Measurements from ENCODE around the gene ANAPC16.
"Not testable (repeated sequence)": the region's sequence is repeated elsewhere in the genome, so short reads cannot be mapped to it uniquely, and the experiment has no call there.

The ANAPC16 gene

GRCh38 chr10:72265990-72266865 is 50.4 kb downstream of the ANAPC16 start:
- Histone ChIP-seq H3K9me3 (ENCODE audit: insufficient read depth, low read length) (no peaks in the 10 kb centered on the region), H3K27me3 (ENCODE audit: low read length) (no peaks in the 10 kb centered on the region), H3K4me3 (ENCODE audit: insufficient read depth, low read length, poor library complexity, severe bottlenecking) (no peak overlapping the region), H3K9ac (ENCODE audit: low read length) (no peak overlapping the region), H3K36me3 (ENCODE audit: low read length) (no peaks in the 10 kb centered on the region), H3K4me2 (ENCODE audit: low read depth, low read length, poor library complexity, severe bottlenecking) (no peak overlapping the region), H3F3A (ENCODE audit: insufficient read depth) (peaks cover 12% of the 10 kb centered on the region), H2AFZ (ENCODE audit: low read depth, low read length, severe bottlenecking) (no peak overlapping the region), H3K9me2 (replicated peaks; ENCODE audit: insufficient read depth, low read length) (no peaks in the 10 kb centered on the region), H3K27ac (ENCODE audit: low read depth, low read length) (no peak overlapping the region), H3K79me2 (ENCODE audit: insufficient read depth, low read length) (no peaks in the 10 kb centered on the region), H4K20me1 (ENCODE audit: low read depth, low read length) (no peaks in the 10 kb centered on the region)
- no peak for TF ChIP-seq EZH2phosphoT487 (conservative IDR thresholded peaks at IDR 0.05; ENCODE audit: low read length)
- TF ChIP-seq CTCF (IDR thresholded peaks at IDR 0.05; ENCODE audit: insufficient read depth, low read length, poor library complexity, severe bottlenecking): no peak

GRCh38 chr10:72267381-72267780 is 51.6 kb downstream of the ANAPC16 start:
- H3F3A ChIP-seq (ENCODE audit: insufficient read depth): peaks cover 6% of the 10 kb centered on the region; the same call in 1 of the 2 replicates
- H3K9ac ChIP-seq (ENCODE audit: low read length): no peak overlapping the region
- no peaks in the 10 kb centered on the region for H3K9me3 ChIP-seq (ENCODE audit: insufficient read depth, low read length)

DNA sequence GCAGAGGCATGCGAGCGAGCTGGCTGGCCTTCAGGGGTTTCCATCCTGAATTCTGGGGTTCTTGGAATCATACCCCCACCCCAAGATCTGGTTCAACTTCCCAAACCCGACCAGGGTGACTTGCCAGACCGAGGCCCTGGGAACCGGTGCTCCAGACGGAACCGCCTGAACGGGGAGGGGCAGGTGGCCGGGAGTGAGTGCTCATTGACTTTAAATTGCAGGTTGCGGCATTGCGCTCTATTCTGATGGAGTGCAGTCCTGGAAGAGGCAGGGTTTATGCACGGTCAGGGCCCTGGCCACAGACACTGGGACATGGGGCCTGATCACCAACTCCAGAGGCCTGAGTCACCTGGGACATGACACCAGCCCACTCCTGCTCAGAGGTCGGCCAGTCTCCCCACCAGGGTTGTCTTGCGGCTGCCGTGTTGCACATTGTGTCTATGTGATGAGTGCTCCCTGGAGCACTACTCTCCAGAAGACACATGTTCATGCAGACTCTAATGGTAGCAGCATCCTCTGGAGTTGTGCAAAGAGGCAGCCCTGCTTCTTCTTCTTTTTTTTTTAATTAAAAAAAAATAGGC is 52.1 kb downstream of the ANAPC16 start:
- no peaks in the 10 kb centered on the region for H3K9me3 ChIP-seq (ENCODE audit: insufficient read depth, low read length)
- no peak overlapping the region for H2AFZ ChIP-seq (ENCODE audit: low read depth, low read length, severe bottlenecking)
- H3K27me3 ChIP-seq (ENCODE audit: low read length): no peaks in the 10 kb centered on the region
- H3K4me2 ChIP-seq (ENCODE audit: low read depth, low read length, poor library complexity, severe bottlenecking): no peak overlapping the region
- H3K4me3 ChIP-seq (ENCODE audit: insufficient read depth, low read length, poor library complexity, severe bottlenecking): no peak overlapping the region
- no peaks in the 10 kb centered on the region for H3K9me2 ChIP-seq (replicated peaks; ENCODE audit: insufficient read depth, low read length)
- no peaks in the 10 kb centered on the region for H3K79me2 ChIP-seq (ENCODE audit: insufficient read depth, low read length)
- no peak overlapping the region for H3K9ac ChIP-seq (ENCODE audit: low read length)
- no peak overlapping the region for H3K27ac ChIP-seq (ENCODE audit: low read depth, low read length)
- H3K36me3 ChIP-seq (ENCODE audit: low read length): no peaks in the 10 kb centered on the region
- no peaks in the 10 kb centered on the region for H4K20me1 ChIP-seq (ENCODE audit: low read depth, low read length)
- H3F3A ChIP-seq (ENCODE audit: insufficient read depth): peaks cover 6% of the 10 kb centered on the region; the same call in 1 of the 2 replicates
- TF ChIP-seq EZH2phosphoT487 (conservative IDR thresholded peaks at IDR 0.05; ENCODE audit: low read length) (no peak), CTCF (IDR thresholded peaks at IDR 0.05; ENCODE audit: insufficient read depth, low read length, poor library complexity, severe bottlenecking) (no peak)

More at GRCh38 chr10:72267381-72267780, 51.6 kb downstream of the ANAPC16 start:
- TF ChIP-seq CTCF (IDR thresholded peaks at IDR 0.05; ENCODE audit: insufficient read depth, low read length, poor library complexity, severe bottlenecking) (no peak), EZH2phosphoT487 (conservative IDR thresholded peaks at IDR 0.05; ENCODE audit: low read length) (no peak)
- no peaks in the 10 kb centered on the region for H3K79me2 ChIP-seq (ENCODE audit: insufficient read depth, low read length)
- H3K4me2 ChIP-seq (ENCODE audit: low read depth, low read length, poor library complexity, severe bottlenecking): no peak overlapping the region
- no peaks in the 10 kb centered on the region for H3K27me3 ChIP-seq (ENCODE audit: low read length)
- H3K36me3 ChIP-seq (ENCODE audit: low read length): no peaks in the 10 kb centered on the region
- no peak overlapping the region for H3K27ac ChIP-seq (ENCODE audit: low read depth, low read length)
- no peaks in the 10 kb centered on the region for H3K9me2 ChIP-seq (replicated peaks; ENCODE audit: insufficient read depth, low read length)
- no peaks in the 10 kb centered on the region for H4K20me1 ChIP-seq (ENCODE audit: low read depth, low read length)
- no peak overlapping the region for H2AFZ ChIP-seq (ENCODE audit: low read depth, low read length, severe bottlenecking)
- H3K4me3 ChIP-seq (ENCODE audit: insufficient read depth, low read length, poor library complexity, severe bottlenecking): no peak overlapping the region

DNA sequence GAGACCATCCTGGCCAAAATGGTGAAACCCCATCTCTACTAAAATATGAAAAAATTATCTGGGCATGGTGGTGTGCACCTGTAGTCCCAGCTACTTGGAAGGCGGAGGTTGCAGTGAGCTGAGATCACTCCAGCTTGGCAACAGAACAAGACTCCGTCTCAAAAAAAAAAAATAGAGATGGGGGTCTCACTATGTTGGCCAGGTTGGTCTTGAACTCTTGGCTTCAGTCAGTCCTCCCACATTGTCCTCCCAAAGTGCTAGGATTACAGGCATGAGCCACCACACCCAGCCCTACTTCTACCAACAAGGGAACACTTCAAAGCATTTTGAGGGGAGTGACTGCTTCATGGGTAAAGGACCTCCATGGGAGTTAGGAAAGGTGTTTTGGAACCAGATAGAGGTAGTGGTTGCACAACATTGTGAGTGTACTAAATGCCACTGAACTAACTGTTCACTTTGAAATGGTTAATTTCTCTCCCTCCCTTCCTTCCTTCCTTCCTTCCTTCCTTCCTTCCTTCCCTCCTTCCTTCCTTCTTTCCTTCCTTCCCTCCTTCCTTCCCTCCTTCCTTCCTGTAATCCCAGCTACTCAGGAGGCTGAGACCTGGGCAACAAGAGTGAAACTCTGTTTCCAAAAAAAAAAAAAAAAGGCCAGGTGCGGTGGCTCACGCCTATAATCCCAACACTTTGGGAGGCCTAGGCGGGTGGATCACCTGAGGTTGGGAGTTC is 52.8 kb downstream of the ANAPC16 start:
- H3K27me3 ChIP-seq (ENCODE audit: low read length); H3K4me3 ChIP-seq (ENCODE audit: insufficient read depth, low read length, poor library complexity, severe bottlenecking); H2AFZ ChIP-seq (ENCODE audit: low read depth, low read length, severe bottlenecking); H3K9me3 ChIP-seq (ENCODE audit: insufficient read depth, low read length); H3K9ac ChIP-seq (ENCODE audit: low read length); H3K27ac ChIP-seq (ENCODE audit: low read depth, low read length); H3K9me2 ChIP-seq (replicated peaks; ENCODE audit: insufficient read depth, low read length); H3K36me3 ChIP-seq (ENCODE audit: low read length); H3F3A ChIP-seq (ENCODE audit: insufficient read depth); H3K79me2 ChIP-seq (ENCODE audit: insufficient read depth, low read length); H4K20me1 ChIP-seq (ENCODE audit: low read depth, low read length); H3K4me2 ChIP-seq (ENCODE audit: low read depth, low read length, poor library complexity, severe bottlenecking): not testable (repeated sequence)

Data from SU-DHL-6 (cell line).